GM23338 (cell line): Measurements from ENCODE around the gene SLC23A2.

ENCODE experiments used
- CTCF ChIP-seq, 2 experiments: fragments of 200-600 bp in 1 of 2; sonication (generic) in 1 of 2; conservative IDR thresholded peaks; 2 replicates each; pipeline versions ENCODE4 v1.5.1 to v1.6.1; 2016 to 2017; ENCODE audit warnings: antibody characterized with exemption in 2 of 2, low read depth in 2 of 2, mild to moderate bottlenecking in 2 of 2, moderate library complexity in 1 of 2
- EZH2 ChIP-seq: fragments of 200-600 bp; sonication (generic); IDR thresholded peaks from one replicate; pipeline ENCODE4 v1.8.0; 2017; ENCODE audit warnings: antibody characterized with exemption, mild to moderate bottlenecking, low read depth; ENCODE audit not compliant: unreplicated experiment

DNA sequence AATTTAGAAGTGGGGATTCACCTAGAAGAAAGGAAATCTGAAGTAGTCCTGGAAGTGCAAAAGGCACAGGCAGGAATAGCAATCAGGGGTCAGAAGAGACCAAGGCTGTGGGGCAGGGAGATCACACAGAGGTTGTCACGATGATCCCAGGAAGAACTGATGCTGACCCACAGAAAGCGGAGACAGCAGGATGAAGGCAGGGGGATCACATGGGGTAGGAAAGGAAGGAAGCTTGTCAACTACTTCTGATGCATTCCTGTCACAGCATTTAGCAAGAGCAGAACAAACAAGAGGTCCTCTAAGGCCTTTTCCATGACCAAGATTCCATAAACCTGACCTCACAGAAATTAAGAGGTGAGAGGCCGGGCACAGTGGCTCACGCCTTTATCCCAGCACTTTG, 79.1 kb downstream of the SLC23A2 start:
- TF ChIP-seq CTCF (conservative IDR thresholded peaks at IDR 0.05; ENCODE audit: low read depth in 2 of 2) (no peak), EZH2 (no peak)
